NCI-H82 treated with DMSO at 0.1 percent for 48 hours (cell line): Measurements from ENCODE around the gene BLM.

Experiments
- DNase-seq: peaks from one replicate; lab custom pipeline; 2025; ENCODE audit not compliant: unreplicated experiment; lab: John Stamatoyannopoulos, UW

BLM gene

DNA sequence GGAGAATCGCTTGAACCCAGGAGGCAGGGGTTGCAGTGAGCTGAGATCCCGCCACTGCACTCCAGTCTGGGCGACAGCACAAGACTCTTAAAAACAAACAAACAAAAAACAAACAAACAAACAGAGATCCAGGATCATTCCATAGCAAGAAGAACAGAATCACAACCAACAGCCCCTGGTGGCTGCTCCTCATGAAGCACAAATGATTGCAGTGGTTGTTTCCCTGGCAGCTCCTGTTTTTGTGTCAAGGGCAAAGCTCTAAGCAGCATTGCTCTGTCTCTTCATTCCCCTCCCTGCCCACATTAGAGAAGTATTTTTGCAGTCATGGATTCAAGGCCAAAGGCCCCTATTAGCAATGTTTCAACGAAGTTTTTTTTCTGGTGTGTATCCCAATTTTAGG lies 25.8 kb upstream of the BLM start:
- DNase-seq, result no peak

DNA sequence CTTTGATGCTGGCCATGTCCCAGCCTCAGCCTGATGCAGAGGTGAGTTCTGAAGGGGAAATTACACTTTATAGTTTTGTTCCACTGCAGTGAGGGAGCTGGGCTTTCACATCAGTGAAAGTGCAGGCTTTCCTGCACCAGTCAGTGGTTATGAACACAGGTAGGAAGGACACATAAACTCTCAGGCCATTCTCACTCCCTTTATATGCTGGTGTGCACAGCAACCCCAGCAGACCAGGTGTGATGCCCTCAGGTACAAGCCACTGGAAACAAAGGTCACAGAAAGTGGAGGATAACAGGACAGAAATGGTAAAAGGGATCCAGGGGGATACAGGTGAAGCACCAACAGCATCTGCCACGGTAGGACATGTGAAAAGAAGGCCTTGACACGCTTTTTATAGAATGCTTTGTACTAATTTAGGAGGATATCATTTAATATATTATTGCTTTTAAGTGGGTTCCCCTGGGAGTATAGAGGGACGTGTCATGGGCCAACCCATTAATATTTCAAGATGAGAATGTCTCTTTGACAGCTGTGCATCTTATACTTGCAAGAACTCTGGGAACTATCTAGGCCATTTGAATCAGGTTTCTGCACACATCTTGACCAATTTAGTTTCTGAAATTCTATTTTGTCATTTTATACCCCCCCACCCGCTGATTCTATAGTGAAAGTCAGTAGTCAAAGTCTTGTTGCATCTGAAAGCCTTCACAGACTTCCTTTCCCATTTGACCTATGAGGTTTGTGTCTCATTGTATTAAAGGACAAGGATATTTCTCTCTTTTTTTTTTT lies 25.0 kb upstream of the BLM start:
- DNase-seq, result no peak

DNA sequence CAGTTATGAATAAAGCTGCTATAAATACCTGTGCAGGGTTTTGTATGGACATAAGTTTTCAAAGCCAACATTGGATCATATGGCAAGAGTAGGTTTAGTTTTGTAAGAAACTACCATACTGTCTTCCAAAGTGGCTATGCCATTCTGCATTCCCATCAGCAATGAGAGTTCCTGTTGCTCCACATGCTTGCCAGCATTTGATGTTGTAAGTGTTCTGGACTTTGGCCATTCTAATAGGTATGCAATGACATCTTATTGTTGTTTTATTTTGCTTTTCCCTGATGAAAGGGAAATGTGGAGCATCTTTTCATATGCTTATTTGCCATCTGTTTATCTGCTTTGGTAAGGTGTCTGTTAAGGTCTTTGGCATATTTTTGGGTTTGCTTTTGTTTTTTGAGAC lies 22.2 kb upstream of the BLM start:
- DNase-seq, result no peak

DNA sequence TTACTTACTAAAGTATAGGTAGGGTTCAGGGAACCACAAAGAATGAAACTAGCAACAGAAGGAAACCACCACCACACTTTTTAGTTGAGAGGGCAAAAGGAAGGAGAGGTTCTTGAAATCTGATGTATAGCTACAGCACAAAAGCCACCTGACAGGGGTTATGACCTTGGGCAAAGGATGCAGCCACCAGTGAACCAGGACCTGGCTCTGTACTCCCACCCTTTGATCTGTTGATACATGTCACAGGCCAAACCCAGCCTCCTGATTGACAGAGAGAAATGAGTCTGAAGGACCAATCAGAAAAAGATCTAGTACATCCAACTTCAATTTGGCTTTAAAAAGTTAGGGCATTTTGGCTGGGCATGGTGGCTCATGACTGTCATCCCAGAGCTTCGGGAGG lies 20.0 kb upstream of the BLM start:
- no peak for DNase-seq

DNA sequence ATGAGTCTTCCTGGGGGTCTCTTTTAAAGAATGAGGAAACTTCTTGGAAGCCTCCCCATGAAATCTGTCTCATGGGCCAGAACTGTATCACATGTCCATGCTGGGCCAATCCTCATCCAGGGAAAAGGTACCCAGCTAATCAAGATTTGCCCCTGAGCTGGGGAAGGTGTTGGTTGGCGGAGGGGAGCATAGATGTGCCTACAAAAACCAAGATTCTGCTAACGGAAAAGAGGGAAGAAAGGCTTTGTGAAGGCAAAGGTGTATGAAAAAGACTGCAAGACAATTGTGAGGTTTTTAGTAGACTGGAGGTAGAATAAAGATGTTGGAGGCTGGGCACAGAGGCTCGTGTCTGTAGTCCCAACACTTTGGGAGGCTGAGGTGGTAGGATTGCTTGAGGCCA lies 18.5 kb upstream of the BLM start:
- DNase-seq, result no peak

DNA sequence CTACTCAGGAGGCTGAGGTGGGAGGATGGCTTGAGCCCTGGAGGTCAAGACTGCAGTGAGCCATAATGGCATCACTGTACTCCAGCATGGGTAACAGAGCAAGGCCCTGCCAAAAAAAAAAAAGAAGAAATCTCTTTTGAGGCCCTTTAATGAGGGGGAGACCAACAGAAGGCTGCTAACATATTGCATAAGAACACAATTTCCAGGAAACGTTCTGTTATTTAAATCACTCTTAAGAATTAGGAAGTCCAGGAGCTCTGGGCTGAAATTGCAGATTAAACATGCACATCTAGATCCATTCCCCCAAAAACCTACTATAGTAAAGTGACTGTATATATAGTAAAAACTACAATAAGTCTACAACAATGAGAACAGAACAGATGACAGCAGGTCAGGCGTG lies 16.1 kb upstream of the BLM start:
- peak; percentile 30 for DNase-seq

DNA sequence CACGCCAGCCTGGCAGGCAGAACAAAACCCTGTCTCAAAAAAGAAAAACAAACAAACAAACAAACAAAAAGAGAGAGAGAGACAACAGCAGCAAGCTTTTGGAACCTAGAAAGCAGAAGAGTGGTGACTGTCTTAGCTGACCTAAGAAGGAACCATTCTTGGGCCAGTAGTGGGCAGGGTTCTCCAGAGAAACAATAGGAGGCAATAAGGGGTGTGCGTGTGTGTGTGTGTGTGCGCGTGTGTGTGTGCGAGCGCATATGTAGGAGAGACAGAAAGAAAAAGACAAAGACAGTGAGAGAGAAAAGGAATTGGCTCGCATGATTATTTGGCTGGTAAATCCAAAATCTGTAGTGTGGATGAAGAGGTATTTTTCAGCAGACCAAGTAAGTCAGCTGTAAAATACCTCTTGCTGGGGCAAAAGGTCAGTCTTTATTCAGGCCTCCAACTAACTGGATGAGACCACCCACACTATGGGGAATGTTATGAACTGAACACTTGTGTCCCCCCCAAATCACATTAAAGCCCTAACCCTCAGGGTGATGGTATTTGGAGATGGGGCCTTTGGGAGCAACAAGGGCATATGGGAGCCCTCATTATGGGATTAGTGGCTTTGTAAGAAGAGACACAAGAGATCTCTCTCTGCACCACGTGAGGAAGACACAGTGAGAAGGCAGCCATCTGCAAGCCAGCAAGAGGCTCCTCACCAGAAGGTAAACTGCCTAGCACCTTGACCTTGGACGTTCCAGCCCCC lies 15.1 kb upstream of the BLM start:
- DNase-seq, result peak; percentile 90

DNA sequence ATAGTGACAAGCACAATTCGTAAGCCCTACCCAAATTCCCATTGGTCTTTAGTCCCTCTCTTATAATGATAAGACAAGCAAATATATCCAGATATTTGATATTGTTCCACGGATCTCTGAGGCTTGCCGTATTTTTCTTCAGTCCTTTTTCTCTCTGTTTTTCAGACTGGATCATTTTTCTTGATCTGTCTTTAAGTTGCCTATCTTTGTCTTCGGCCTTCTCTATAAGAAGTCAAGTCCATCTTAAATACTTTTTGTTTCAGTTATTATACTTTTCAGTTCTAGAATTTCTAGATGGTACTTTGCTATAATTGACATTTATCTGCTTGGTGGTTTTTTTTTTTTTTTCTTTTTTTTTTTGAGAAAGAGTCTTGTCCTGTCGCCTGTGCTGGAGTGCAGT lies 13.7 kb upstream of the BLM start:
- DNase-seq, result no peak

DNA sequence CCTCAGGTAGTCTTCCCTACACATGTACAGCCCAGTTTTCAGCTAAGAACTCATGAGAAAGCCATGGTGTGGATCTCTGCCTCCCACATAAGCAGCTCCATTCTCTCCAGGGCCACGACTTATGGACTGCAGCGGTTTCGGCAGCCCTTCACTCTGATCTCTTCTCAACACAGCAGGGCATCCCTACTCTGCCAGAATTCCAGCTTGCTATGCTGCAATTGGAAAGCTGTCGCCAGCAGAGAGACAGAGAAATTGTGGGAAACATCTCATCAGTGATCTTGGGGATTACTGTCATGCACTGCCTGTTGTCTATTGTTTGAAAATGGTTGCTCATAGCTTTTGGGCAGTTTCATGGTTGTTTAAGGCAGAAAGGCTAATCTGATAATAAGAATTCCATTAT lies 11.9 kb upstream of the BLM start:
- DNase-seq, result no peak

DNA sequence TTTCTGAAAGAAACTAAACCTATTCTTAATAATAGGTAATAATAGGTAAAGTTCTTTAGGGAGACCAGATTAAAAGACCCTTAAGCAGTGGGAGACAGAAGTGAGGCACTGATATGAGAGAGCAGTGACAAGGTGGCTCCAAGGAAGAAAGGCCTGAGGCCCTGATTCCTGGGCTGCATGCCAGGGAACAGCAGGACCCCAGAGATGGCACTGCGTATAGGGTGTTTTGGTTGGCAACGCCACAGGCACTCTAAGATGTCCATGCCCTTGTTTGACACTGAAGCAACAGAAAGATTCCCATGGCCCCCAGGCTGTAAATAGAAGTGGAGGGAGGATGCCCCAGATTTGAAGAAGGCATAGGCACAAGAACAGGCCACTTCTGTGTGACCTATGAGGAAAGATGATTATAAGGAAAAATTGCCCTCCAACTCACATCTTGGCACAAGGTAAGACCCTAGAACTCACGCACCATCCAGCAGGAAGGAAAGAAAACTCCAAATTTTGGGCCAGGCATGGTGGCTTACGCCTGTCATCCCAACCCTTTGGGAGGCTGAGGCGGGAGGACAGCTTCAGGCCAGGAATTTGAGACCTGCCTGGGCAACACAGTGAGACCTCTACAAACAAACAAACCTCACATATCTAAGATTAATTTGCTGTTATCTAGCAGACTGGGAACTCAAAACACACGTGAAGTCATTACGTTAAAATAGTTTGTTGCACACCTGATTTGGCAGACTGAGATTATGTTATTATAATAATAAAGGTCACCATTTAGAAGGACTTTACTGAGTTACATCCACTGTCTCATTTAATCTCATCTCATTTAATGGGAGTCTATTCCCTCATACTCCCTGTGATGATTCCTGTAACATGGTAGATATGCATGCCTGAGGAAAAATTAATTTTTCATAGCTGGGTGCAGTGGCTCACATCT lies 10.5 kb upstream of the BLM start:
- no peak for DNase-seq

DNA sequence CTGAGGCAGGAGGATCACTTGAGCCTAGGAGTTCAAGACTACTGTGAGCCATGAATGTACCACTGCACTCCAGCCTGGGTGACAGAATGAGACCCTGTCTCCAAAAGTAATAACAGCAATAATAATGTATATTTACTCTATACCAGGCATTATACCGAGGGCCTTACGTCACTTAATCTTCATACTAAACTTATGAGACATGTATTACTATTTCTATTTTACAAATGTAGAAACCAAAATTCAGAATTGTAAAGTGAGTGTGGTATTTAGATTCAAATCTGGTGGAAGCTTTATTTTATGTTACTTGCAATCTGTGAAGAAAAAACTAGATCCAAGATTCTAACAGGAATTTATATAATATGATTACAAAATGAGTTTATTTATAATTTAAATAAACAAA lies 9.7 kb upstream of the BLM start:
- DNase-seq, result no peak

DNA sequence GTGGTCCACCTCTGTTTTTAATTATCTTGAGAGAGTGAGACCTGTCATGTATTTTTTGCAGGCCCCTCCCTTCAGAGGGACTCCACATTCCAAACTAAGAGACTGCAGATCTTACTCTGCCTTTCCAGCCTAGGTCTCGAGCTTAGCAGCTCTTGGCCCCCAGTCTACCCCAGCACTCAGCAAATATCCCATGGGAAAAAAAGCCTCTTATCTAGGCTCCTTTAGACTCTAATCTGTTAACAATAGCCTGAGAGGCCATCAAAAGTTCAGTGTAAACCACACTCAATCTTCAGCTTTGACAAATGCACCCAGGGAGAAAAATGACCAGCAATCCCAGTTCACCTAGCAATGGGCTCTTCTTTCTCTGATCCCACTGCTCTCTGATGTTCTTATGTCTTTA lies 8.6 kb upstream of the BLM start:
- DNase-seq, result peak; percentile 95

DNA sequence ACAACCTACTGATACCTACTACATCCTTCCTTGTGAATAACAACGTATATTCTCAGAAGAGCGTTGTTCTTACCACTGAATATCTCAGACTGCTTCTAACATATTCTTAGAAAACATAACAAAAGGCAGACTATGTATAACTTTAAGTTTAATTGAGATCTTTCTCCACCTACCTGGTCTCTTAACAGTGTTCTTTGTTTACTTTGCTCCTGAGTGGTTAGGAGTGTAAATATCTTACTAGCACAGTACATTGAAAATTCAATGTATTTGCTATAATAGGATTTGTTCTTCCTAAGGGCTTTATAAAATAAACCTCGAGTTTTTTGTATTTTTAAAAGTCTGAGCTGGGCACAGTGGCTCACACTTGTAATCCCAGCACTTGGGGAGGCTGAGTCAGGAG lies 7.9 kb upstream of the BLM start:
- DNase-seq, result no peak

DNA sequence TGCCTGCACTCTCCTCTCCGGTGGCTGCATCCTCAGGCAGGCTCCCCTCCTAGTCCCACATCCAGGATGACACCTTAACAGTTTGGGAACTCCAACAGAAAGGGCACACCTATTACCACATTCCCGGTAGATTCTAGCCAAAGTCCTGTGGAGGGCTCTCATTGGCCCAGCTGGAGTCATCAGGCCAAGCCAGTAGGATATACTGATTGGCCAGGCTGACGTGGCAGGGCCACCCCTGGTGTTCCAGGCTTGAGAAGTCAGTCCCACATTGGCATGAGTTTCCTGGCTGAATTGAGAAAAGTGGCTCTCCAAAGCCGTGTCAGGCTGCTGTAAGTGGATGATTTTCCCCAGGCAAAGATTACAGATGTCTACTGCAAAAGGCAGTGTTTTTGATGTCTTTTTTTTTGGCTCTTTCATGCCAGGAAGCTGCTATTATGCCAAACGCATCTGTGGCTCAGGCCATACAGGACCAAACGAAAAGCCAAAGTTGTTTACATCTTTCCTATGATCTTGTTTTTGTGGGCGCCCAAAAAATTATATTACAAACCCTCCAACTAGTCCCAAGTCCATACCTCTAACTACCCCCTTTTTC lies 6.6 kb upstream of the BLM start:
- DNase-seq, result no peak

DNA sequence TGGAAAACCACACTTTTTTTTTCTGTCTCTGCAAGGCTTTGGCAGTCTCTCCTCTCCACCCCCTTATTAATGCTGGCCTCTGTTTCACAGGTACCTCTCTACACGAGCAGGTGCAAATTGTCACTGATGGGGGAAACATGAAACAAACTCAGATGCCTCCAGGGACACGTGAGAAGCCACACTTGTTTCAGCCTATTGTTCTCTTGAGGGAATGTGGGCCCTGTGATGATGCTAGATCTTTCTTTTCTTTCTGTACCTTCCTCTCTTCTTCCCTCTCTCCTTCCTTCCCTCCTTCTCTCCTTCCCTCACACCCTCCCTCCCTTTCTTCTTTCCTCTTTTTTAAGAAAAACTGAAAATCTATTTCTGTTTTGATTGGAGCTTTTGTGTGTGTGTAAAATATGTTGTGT lies 5.7 kb upstream of the BLM start:
- DNase-seq, result no peak

DNA sequence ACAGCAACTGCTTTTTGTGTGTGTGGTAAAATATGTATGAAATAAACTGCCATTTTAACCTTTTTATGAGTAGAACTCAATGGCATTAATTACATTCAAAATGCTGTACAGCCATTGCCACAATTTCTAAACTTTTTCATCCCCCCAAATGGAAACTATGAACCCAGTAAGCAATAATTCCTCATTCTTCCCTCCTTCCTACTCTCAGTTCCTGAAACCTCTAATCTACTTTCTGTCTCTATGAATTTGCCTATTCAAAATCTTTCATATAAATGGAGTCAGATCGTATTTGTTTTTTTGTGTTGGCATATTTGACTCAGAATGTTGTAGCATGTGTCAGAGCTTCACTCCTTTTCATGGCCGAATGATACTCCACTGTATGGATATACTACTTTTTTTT lies 5.3 kb upstream of the BLM start:
- DNase-seq, result no peak

DNA sequence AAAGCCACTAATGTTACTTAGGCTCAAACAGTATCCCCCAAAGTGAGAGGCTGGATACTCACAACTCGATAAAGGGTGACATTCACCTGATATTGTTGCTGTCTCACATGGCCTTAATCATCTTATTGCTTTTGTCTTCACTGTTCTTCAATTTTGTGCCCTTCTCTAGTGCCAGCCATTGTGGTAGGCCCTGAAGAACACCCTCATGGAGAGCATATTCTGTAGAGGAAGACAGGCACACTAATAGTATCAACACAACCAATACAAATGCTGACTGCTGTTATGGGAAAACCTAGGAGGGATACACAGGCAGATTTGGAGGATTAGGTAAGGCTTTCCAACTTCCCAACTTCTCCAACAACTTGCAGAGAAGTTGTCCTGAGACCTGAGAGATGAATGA lies 4.1 kb upstream of the BLM start:
- DNase-seq, result no peak

DNA sequence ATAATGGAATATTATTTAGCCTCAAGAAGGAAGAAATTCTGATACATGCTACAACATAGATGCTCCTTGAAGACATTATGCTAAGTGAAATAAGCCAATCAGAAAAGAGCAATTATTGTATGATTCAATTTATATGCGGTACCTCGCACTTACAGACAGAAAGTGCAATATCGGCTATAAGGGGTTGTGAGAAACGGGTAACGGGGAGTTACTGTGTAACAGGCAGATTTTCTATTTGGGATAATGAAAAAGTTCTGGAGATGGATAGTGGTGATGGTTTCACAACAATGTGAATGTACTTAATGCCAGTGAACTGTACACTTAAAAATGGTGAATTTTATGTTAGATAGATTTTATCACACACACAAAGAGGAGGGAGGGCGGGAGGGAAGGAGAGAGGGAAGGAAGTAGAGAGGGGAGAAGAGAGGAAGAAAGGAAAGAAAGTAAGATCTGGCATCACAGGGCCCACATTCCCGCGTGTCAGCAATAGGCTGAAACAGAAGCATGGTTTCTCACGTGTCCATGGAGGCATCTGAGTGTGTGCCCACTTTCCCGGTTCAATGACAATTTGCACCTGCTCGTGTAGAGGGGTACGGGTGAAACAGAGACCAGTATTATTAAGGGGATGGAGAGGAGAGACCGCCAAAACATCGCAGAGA lies 700 bp upstream of the BLM start:
- DNase-seq, result no peak

DNA sequence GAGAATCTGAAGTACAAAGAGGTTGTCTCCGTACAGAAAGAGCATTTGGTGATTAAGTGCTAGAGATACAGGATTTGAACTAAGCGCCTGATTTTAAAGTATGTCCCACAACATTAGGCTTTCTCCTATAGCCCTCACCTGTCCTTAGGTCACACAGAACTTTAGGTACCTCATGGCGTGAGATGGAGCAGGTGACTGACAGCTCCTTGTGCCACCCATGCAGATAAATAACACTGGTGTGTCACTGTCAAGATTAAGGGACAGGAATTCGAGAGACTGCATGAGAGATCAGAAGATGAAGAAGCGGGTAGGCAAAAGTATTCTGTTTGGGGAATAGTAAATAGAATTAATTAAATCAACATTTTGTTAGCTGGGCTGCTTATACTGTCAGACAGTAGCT lies 1.1 kb downstream of the BLM start:
- DNase-seq, result no peak

DNA sequence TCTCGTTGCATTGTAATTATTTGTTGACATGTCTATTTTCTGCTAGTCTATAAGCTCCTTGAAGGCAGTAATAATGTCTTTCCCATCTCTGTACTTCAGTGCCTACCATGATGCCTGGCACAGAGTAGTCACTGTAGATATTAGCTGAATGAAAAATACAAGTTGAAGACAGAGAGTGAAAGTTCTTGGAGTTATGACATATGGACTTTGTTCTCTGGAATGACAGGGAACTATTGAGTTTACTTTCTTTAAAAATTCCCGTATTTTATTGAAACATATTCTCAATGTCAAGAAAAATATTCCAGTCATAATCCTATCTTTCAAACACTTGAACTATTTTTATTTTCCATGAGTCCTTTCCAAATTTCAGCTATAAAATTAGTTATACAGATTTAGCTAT lies 3.0 kb downstream of the BLM start:
- no peak for DNase-seq

DNA sequence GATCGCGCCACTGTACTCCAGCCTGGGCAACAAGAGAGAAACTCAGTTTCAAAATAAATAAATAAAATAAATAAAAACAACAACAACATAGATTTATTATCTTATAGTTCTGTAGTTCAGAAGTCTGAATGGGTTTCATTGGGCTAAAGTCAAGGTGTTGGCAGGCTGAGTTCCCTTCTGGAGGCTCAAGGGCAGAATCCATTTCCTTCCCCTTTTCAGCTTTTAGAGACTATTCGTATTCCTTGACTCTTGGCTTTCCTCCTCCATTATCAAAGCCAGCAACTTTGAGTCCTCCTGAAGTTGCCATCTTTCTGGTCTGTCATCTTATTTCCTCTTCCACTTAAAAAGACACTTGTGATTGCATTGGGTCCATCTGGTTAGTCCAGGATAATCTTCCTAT lies 12.1 kb downstream of the BLM start:
- DNase-seq, result peak; percentile 59
